PFSK-1 (cell line): Measurements from ENCODE around the gene HSD17B12.

Source experiments
- FOXP2 ChIP-seq: optimal IDR thresholded peaks from 2 replicates; pipeline ENCODE3; 2011; ENCODE audit warnings: borderline replicate concordance, control low read depth, inconsistent platforms; ENCODE audit not compliant: insufficient read depth; ENCODE audit errors: extremely low read length, extremely low read depth
- POLR2AphosphoS5 ChIP-seq: IDR thresholded peaks from 2 replicates; pipeline ENCODE4 v1.6.1; 2012; ENCODE audit warnings: low read depth, mild to moderate bottlenecking, control low read depth, low read length, moderate library complexity
- SIN3A ChIP-seq: IDR thresholded peaks from 2 replicates; pipeline ENCODE4 v1.6.1; 2012; ENCODE audit warnings: mild to moderate bottlenecking, low read length, moderate library complexity, borderline replicate concordance; ENCODE audit not compliant: insufficient read depth
- TAF1 ChIP-seq: IDR thresholded peaks from 2 replicates; pipeline ENCODE4 v1.6.1; 2012; ENCODE audit warnings: low read length, control low read depth, borderline replicate concordance; ENCODE audit not compliant: insufficient read depth
- TF ChIP-seq, protein P1 (sequence below), 2 experiments: IDR thresholded peaks; 2 replicates each; pipeline versions ENCODE4 v1.6.1 to v1.8.0; 2011 to 2012; ENCODE audit warnings: low read depth in 2 of 2, low read length in 2 of 2, control low read depth in 1 of 2, inconsistent platforms in 1 of 2, mild to moderate bottlenecking in 1 of 2, moderate library complexity in 1 of 2; ENCODE audit not compliant: insufficient read depth in 1 of 2

- no peak for TF ChIP-seq TAF1
- TF ChIP-seq, protein P1, sequence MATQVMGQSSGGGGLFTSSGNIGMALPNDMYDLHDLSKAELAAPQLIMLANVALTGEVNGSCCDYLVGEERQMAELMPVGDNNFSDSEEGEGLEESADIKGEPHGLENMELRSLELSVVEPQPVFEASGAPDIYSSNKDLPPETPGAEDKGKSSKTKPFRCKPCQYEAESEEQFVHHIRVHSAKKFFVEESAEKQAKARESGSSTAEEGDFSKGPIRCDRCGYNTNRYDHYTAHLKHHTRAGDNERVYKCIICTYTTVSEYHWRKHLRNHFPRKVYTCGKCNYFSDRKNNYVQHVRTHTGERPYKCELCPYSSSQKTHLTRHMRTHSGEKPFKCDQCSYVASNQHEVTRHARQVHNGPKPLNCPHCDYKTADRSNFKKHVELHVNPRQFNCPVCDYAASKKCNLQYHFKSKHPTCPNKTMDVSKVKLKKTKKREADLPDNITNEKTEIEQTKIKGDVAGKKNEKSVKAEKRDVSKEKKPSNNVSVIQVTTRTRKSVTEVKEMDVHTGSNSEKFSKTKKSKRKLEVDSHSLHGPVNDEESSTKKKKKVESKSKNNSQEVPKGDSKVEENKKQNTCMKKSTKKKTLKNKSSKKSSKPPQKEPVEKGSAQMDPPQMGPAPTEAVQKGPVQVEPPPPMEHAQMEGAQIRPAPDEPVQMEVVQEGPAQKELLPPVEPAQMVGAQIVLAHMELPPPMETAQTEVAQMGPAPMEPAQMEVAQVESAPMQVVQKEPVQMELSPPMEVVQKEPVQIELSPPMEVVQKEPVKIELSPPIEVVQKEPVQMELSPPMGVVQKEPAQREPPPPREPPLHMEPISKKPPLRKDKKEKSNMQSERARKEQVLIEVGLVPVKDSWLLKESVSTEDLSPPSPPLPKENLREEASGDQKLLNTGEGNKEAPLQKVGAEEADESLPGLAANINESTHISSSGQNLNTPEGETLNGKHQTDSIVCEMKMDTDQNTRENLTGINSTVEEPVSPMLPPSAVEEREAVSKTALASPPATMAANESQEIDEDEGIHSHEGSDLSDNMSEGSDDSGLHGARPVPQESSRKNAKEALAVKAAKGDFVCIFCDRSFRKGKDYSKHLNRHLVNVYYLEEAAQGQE (IDR thresholded peaks at IDR 0.05; ENCODE audit: insufficient read depth in 1 of 2, low read depth in 2 of 2, low read length in 2 of 2) = no peak
- TF ChIP-seq POLR2AphosphoS5 = no peak
- no peak for TF ChIP-seq SIN3A
- no peak for TF ChIP-seq FOXP2
These were observed 13.2 kb downstream of the HSD17B12 start for GRCh38 chr11:43693731-43694130.
